ENCODE measurements around the gene DCDC2B.
"Not testable (repeated sequence)": the region's sequence is repeated elsewhere in the genome, so short reads cannot be mapped to it uniquely, and the experiment has no call there.

DCDC2B gene

GRCh38 chr1:32256473-32257226 lies 47.8 kb downstream of the DCDC2B start:
- H3K36me3 ChIP-seq (ENCODE audit: control insufficient read depth in 4 of 4, insufficient read depth in 4 of 4, low read length in 3 of 4): no peaks in the 10 kb centered on the region
- ChIA-PET POLR2A (no interaction called here), CTCF (interaction anchor here (0.6 to 3.2 kb wide), 4 partner anchors 9 to 559 kb away, joined by 4 to 16 read pairs (median 5); partner anchors contain the start of gene FAM167B)
- no peak overlapping the region for H3K27ac ChIP-seq (ENCODE audit: insufficient read depth in 1 of 2, low read depth in 1 of 2, low read length in 2 of 2, poor library complexity in 1 of 2, severe bottlenecking in 2 of 2)
- H3K4me3 ChIP-seq (ENCODE audit: control insufficient read depth in 1 of 7, extremely low read depth in 1 of 7, insufficient read depth in 4 of 7, low read depth in 2 of 7, low read length in 6 of 7): no peak overlapping the region
- 91% methylated on average over 4 of the region's 9 CpGs for WGBS (ENCODE audit: insufficient coverage)
- DNase-seq: no peak
- H3K27me3 ChIP-seq (replicated peaks in 2 of 5; ENCODE audit: control insufficient read depth in 4 of 5, insufficient read depth in 5 of 5, low read length in 4 of 5): no peaks in the 10 kb centered on the region
- peaks cover 0 to 22% (median 16%) of the 10 kb centered on the region in 4 experiments for H3K4me1 ChIP-seq (ENCODE audit: control extremely low read depth in 1 of 4, control insufficient read depth in 4 of 4, insufficient read depth in 4 of 4, low read length in 3 of 4)
- H3K9me3 ChIP-seq (ENCODE audit: control extremely low read depth in 1 of 5, control insufficient read depth in 4 of 5, insufficient read depth in 2 of 5, low read depth in 1 of 5, low read length in 4 of 5): no peaks in the 10 kb centered on the region

DNA sequence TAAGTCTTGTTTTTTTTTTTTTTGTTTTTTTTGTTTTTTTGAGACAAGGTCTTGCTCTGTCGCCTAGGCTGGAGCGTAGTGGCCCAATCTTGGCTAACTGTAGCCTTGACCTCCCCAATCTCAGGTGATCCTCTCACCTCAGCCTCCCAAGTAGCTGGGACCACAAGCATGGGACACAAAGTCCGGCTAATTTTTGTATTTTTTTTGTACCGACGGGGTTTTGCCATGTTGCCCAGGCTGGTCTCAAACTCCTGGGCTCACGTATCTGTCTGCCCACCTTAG lies 48.3 kb downstream of the DCDC2B start:
- Histone ChIP-seq H3K27ac (ENCODE audit: insufficient read depth in 1 of 2, low read depth in 1 of 2, low read length in 2 of 2, poor library complexity in 1 of 2, severe bottlenecking in 2 of 2) (no peak overlapping the region), H3K36me3 (ENCODE audit: control insufficient read depth in 4 of 4, insufficient read depth in 4 of 4, low read length in 3 of 4) (no peaks in the 10 kb centered on the region), H3K4me3 (ENCODE audit: control insufficient read depth in 1 of 7, extremely low read depth in 1 of 7, insufficient read depth in 4 of 7, low read depth in 2 of 7, low read length in 6 of 7) (no peak overlapping the region), H3K9me3 (ENCODE audit: control extremely low read depth in 1 of 5, control insufficient read depth in 4 of 5, insufficient read depth in 2 of 5, low read depth in 1 of 5, low read length in 4 of 5) (no peaks in the 10 kb centered on the region), H3K27me3 (replicated peaks in 2 of 5; ENCODE audit: control insufficient read depth in 4 of 5, insufficient read depth in 5 of 5, low read length in 4 of 5) (no peaks in the 10 kb centered on the region), H3K4me1 (ENCODE audit: control extremely low read depth in 1 of 4, control insufficient read depth in 4 of 4, insufficient read depth in 4 of 4, low read length in 3 of 4) (peaks cover 0 to 16% (median 11%) of the 10 kb centered on the region in 4 experiments)
- no peak for DNase-seq
- ChIA-PET CTCF (interaction anchor here (3.2 kb wide), 1 partner anchor 9 kb away, joined by 16 read pairs; the partner anchor contains the start of gene FAM167B), POLR2A (no interaction called here)
- WGBS (ENCODE audit: insufficient coverage): 100% methylated on average over 5 of the region's 6 CpGs

GRCh38 chr1:32263236-32263593 lies 54.3 kb downstream of the DCDC2B start:
- CTCF ChIA-PET: interaction anchor here (1.4 kb wide), 1 partner anchor 10 kb away, joined by 4 read pairs; no protein-coding TSS in a partner anchor
- H3K4me3 ChIP-seq (ENCODE audit: control insufficient read depth in 1 of 7, extremely low read depth in 1 of 7, insufficient read depth in 4 of 7, low read depth in 2 of 7, low read length in 6 of 7); DNase-seq; H3K36me3 ChIP-seq (ENCODE audit: control insufficient read depth in 4 of 4, insufficient read depth in 4 of 4, low read length in 3 of 4); POLR2A ChIA-PET; H3K9me3 ChIP-seq (ENCODE audit: control extremely low read depth in 1 of 5, control insufficient read depth in 4 of 5, insufficient read depth in 2 of 5, low read depth in 1 of 5, low read length in 4 of 5); H3K27ac ChIP-seq (ENCODE audit: insufficient read depth in 1 of 2, low read depth in 1 of 2, low read length in 2 of 2, poor library complexity in 1 of 2, severe bottlenecking in 2 of 2); H3K27me3 ChIP-seq (replicated peaks in 2 of 5; ENCODE audit: control insufficient read depth in 4 of 5, insufficient read depth in 5 of 5, low read length in 4 of 5); H3K4me1 ChIP-seq (ENCODE audit: control extremely low read depth in 1 of 4, control insufficient read depth in 4 of 4, insufficient read depth in 4 of 4, low read length in 3 of 4): not testable (repeated sequence)
- 100% methylated on average over 2 of the region's 4 CpGs for WGBS (ENCODE audit: insufficient coverage)

- DNase-seq: no peak
- ChIA-PET CTCF (no interaction called here), POLR2A (no interaction called here)
- H3K9me3 ChIP-seq (ENCODE audit: control extremely low read depth in 1 of 5, control insufficient read depth in 4 of 5, insufficient read depth in 2 of 5, low read depth in 1 of 5, low read length in 4 of 5): no peaks in the 10 kb centered on the region
- no peak overlapping the region for H3K4me3 ChIP-seq (ENCODE audit: control insufficient read depth in 1 of 7, extremely low read depth in 1 of 7, insufficient read depth in 4 of 7, low read depth in 2 of 7, low read length in 6 of 7)
- peaks cover 0 to 4% (median 0%) of the 10 kb centered on the region in 4 experiments for H3K4me1 ChIP-seq (ENCODE audit: control extremely low read depth in 1 of 4, control insufficient read depth in 4 of 4, insufficient read depth in 4 of 4, low read length in 3 of 4)
- 100% methylated on average over 3 of the region's 4 CpGs for WGBS (ENCODE audit: insufficient coverage)
- H3K36me3 ChIP-seq (ENCODE audit: control insufficient read depth in 4 of 4, insufficient read depth in 4 of 4, low read length in 3 of 4): no peaks in the 10 kb centered on the region
- H3K27me3 ChIP-seq (replicated peaks in 2 of 5; ENCODE audit: control insufficient read depth in 4 of 5, insufficient read depth in 5 of 5, low read length in 4 of 5): no peaks in the 10 kb centered on the region
- H3K27ac ChIP-seq (ENCODE audit: insufficient read depth in 1 of 2, low read depth in 1 of 2, low read length in 2 of 2, poor library complexity in 1 of 2, severe bottlenecking in 2 of 2): no peak overlapping the region
Observed at GRCh38 chr1:32263744-32264143, 54.9 kb downstream of the DCDC2B start.

Data from common myeloid progenitor, CD34-positive (primary cell).